SKM-1 treated with dmso at 0.1 percent for 144 hours (cell line): ENCODE data around the gene ZNF280A.
"Not testable (repeated sequence)": the region's sequence is repeated elsewhere in the genome, so short reads cannot be mapped to it uniquely, and the experiment has no call there.

Source experiments
- DNase-seq: peaks from one replicate; lab custom pipeline; 2025; ENCODE audit not compliant: unreplicated experiment; lab: John Stamatoyannopoulos, UW

ZNF280A gene

DNA sequence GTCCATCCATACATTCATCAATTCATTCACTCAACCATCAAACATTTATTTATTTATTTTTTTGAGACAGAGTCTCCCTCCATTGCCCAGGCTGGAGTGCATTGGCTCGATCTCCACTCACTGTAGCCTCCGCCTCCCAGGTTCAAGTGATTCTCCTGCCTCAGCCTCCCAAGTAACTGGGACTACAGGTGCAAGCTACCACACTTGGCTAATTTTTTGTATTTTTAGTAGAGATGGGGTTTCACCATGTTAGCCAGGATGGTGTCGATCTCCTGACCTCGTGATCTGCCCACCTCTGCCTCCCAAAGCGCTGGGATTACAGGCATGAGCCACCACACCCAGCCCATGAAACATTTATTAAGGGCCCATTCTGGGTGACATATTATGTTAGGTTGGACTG is 49.0 kb downstream of the ZNF280A start:
- DNase-seq: not testable (repeated sequence)

DNA sequence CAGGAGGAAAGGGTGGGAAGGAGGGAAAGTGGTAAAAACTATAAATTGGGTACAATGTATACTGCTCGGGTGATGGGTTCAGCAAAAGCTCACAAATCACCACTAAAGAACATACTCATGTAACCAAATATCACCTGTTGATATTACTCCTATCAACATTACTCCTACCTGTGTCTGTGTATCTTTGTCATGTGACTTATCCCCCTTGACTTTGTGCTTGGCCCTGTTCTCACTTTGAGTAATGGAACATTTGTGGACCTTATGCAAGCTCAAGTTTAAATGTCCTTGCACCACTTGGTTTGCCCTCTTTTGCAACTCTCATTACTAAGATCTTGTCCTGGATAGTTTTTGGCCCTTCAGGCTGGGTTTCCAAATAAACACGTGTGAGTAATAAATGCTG is 50.5 kb downstream of the ZNF280A start:
- no peak for DNase-seq

GRCh38 chr22:22468794-22469469 is 51.1 kb downstream of the ZNF280A start:
- DNase-seq: not testable (repeated sequence)

GRCh38 chr22:22467112-22467511 is 53.0 kb downstream of the ZNF280A start:
- DNase-seq: no peak

DNA sequence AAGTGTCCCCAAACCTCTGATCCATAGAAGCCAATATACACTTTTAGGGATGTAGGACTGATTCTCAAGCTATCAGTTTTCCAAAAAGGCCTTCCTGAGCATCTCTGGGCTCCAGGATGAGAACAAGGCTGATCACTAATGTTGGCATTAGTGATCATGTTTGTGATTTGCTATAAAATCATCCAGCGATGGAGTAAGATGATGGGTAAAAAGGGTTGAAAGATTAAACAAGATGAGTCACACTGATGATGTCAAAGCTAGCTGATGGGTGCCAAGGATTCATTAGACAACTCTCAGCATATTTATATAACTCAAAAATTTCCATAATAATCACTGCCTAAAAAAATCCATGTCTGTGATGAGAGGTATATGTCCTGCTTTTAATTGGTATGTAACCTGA is 54.3 kb downstream of the ZNF280A start:
- no peak for DNase-seq

GRCh38 chr22:22465094-22465602 is 54.9 kb downstream of the ZNF280A start:
- no peak for DNase-seq

- no peak for DNase-seq
These were observed 55.5 kb downstream of the ZNF280A start for GRCh38 chr22:22464541-22465054.

DNA sequence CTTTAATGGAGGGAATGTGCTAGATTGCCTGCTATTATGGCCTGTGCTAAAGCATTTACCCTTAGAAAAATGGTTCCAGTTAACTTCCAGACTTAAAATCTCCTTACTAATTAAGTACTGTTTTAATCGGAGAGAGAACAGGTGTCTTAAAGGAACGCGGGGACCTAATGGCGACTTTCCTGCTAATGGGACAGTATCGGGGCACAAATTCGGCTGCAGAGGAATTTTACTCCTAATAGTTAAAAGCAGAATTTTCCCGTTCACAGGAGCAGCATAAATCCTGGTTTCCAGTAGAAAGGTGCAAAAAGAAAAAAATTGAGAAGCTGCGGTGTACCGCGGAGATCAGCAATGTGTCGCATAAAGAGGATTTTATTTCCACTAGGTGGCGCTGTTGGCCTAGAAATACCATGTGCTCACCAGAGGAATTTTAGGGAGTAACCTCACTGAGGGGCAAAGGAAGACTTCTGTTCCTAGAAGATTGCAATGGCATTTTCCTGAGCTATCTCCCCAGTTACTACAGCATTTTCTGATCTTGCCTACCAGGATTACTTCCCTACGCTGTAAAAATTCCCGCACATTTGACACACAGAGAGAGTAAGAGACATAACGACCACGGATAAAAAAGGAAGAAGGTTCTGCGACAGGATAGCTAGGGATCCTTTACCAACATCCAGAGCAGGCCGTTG is 56.1 kb downstream of the ZNF280A start:
- DNase-seq: peak; percentile 54
